ENCODE results near the gene ASPSCR1.

- TF ChIP-seq POLR2A (IDR thresholded peaks at IDR 0.05) (no peak), CTCF (IDR thresholded peaks at IDR 0.05) (no peak)
Observed at GRCh38 chr17:81961087-81961511, 16.3 kb upstream of the ASPSCR1 start, which contains the start of gene NOTUM.

Data from testis (tissue), 2 donors.